G401 (cell line): ENCODE data around the gene AURKAIP1. TPM values are rescaled to one million over a fixed set of nuclear protein-coding genes. Genes with fewer than 3 reads are reported as not detected.
A peak's percentile ranks its signal among the peaks of the same experiment; 100 is the strongest.

Experiments
- DNase-seq: peaks from one replicate; pipeline ENCODE4 v3.0.0-alpha.2; 2015; ENCODE audit warnings: low spot score
- in situ Hi-C: cut with HindIII; loops from 2 replicates; pipeline ENCODE4 v1.10.0; 2016; ENCODE audit warnings: low sequenced_read_pairs, mixed read lengths
- total RNA-seq: library from RNA; depleted of rRNA; stranded (reverse); fragments of >200 nt; shearing (Covaris generic); gene quantifications from 2 replicates; pipeline ENCODE4 v1.2.3, GENCODE V29; 2014

The AURKAIP1 gene
- total RNA-seq, 1 experiment from 2014 or later = 210 TPM

DNA sequence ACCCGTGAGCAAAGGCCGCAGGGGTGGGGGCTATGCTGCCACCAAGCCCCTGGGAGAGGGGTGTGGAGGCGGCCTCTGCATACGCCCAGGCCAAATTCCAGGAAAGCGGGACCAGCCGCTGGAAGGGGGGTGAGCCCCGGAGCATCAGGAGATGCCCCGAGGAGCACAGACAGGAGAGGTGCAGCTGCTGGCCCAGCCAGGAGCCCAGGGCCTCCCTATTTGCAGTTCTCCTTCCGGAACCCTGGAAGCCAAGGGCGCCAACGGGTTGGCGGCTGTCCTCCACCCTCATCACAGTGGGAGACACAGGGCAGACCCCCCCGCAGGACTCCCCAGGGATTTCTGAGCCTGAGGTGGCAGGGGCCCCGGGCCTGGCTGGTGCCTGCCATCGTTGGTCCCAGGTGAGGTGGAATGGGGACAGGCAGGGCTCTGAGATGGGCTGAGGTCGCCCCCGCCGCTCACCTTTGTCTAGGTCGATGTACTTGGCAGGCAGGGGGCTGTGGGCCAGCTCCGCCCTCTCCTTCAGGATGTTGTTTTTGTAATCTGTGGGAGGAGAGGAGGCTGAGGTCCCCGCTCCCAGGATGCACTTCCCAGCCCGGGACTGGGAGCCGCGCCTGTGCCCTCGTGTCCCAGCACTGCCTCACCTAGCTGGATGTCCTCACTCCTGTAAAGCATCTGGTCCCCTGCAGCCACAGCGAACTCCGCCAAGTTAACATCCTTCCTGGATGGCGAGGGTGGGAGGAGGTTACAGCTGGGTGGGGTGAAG lies 21.4 kb downstream of the AURKAIP1 start:
- in situ Hi-C loops = no loop called here
- DNase-seq = no peak

DNA sequence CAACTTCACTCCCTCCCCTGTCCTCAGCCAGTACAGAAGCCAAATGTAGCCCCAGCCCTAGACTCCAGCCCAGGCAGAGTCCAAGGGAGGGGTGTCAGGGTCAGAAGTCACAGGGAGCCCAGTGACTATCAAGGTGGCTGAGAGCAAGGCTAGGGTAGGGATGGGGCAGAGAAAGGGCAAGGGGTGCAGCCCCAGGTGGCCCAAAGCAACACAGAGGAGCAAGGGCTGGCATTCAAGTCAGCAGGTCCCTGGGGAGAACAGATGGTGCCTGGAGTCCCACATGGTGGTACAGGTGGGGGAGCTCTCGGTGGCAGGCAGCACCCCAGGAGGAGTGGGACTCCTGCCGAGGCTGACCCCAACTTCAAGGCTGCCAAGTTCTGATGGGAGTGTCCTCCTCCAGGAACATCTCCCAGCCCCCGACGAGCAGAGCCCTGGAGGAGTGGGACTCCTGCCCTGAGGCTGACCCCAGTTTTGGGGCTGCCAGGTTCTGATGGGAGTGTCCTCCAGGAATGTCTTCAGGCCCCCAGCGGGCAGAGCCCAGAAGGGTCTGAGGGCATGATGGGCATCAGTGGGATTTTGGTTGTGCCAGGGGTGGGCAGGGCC lies 22.1 kb downstream of the AURKAIP1 start:
- no peak for DNase-seq

DNA sequence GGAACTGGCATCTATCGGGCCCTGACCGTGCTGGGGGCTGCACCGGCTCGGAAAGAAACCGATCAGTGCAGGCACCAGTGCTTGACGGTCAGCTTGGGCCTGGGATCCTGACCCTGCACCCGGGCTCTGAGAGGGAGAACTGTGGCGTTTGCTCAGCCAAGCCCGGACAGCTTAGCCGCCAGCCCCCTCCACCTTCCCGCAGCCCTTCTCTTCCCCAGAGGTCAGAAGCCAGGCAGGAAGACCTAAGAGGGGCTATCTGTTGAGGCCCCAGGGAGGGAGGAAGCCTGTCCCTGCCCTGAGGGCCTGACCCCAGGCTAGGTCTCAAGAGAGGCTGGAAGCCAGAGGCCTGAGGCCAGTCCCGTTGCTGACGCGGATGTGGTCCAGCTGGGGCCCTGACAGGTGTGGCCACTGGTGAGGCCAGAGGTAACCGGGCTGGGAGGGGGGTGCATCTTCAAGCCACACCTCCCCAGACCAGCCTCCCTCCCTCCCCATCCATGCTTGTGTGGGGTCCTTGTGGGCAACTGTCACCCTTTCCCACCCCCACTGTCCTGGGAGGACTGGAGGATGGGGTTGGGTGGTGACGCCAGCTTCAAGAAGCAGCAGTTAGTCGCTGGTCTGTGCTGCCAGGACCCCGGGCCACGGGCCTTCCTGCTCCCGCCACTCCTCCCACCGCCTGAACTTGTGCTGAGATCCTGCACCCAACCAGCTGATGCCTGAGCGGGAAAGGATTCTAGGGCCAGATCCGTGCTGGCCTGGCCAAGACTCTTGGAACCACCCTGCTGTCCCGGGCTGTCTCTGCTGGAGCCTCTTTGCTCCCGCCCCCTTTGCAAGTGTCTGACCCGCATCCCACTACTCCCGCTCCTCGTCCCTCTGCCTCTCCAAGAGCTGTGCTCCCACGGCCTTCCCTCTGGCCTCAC lies 23.2 kb downstream of the AURKAIP1 start:
- in situ Hi-C loops = no loop called here

More for the DNA sequence above, 22.1 kb downstream of the AURKAIP1 start:
- in situ Hi-C loops = no loop called here

DNA sequence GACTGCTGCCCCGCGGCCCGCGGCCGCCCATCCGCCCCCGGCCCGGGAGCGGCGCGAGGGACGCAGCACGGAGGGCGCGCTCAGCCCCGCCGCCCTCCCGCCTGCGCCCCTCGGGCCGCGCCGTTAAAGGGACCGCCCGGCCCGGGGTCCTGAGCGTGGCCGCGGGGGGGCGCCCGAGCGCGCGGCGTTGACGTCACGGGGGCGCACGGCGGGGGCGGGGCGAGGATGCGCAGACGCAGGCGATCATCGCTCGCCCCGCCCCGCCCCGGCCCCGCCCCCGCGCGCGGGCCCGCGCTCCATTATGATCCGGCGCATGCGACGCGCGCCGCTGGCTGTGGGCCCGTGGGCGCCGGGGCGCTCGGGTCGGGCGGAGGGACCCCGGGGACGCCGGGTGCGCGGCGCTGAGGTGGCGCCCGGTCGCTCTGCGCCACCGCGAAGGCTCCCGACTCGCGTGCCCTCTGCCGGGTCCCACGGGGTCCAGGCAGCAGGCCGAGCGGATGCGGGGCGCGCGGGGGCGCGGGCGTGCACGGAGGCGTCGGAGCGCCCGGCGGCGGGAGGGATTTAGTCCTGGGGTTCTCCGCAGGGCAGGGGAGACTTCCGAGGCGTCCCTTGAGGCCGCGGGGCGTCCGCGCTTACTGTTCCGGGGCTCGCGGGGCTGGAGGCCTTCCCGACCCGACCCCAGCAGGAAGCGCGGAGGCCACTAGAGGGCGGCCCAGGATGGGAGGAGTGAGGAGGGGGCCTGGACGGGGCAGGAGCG lies 25.6 kb downstream of the AURKAIP1 start, which contains the start of gene DVL1:
Gene DVL1 (minus strand): TSS at position 163 of the 757 bp plus-strand sequence. CDS start 353 bp downstream, outside the sequence.
- in situ Hi-C loops = no loop called here
- DNase-seq = peak; percentile 49

More for the DNA sequence above, 23.2 kb downstream of the AURKAIP1 start:
- DNase-seq = peak; percentile 24

DNA sequence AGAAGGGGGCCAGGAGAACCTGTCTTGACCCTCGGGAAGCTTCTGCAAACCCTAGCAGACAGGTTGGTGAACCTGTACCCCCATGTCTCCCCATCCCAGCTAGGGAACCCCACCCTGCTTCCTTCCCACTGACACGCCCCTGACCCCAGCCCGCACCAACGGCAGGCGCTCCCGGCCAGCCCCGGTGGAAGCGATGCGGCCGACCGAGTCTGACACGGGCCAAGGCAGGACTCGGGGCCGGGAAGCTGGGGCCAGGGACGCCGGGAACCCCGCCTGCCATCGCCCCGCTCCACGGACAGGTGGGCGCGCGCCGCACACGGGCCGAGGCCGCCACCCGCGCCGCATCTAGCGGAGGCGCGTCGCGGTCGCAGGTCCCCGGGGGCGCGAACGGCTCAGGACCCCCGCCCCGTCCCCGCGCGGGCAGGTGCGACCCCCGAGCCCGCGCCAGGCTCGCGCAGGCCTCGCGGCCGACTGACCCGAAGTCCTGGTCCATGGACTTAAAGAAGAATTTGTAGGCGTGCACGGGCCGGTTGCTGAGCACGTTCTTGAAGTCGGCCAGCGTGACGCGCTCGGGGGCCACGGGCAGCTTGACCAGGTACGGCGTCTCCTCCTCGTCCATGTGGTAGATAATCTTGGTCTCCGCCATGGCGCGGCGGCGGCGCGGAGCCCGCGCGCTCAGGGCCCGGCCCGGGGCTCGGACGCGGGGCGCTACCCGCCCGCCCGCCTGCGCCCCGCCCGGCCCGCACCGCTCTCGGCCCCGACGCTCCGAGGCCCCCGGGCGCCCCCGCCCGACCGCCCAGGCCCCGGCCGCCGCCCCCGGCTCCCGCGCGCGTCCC lies 26.4 kb downstream of the AURKAIP1 start:
- DNase-seq = no peak
- in situ Hi-C loops = no loop called here

DNA sequence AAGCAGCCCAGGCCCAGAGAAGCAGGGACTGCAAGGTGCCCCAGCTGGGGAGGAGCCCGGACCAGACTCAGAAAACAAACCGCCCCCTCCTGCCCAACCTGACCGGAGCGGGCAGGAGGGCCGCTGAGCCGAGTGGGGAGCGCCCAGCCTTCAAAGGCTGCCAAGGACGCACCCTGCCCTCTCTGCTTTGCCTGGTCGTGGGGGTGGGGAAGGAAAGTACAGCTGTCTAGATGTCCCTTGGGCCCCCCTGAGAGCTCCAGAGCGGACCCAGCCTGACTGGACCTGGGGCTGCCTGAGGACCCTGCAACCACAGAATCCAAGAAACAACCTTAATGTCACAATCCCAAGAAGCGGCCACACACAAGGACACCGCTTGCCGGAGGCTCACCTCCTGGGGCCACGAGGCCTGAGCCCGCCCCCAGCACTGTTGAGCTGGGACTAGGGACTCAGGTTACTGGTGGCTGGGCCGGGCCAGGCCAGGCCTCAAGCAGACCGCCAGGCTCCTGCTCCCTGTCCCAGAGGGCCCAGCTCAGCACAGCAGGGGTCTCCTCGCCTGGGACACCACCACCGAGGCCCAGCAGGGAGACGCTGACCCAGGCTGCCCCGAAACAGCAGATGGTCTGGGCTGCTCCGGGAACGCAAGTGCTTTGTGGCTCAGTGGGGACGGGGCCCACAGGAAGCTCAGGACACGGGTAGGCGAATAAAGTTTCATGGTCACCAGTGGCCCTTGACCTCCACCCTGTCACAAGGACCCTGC lies 27.2 kb downstream of the AURKAIP1 start:
- no peak for DNase-seq
- in situ Hi-C loops = no loop called here

DNA sequence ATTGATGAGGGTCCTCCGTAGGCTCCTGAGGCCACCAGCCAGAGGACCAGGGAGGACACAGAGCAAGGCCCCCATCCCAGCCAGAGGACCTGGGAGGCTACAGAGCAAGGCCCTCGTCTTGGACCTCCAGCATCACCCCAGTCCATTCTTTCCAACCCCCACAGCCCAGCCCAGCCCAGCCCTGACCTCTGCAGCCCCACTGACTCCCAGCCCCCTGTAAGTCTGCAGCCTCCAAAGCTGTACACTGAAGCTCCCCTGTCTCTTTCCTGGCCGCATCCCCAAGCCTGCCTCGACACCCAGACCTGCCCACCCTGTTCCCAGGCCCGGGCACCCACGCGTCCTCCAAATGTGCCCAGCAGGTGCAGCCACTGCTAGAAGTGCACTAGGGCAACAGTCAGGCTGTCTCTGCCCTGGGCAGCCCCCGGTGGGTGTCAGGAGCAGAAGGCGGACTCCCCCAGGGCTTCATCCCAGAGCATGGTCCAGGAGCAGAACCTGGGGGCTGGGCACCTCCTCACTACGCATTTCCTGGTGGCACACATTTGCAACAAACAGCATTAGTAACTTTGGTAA lies 27.9 kb downstream of the AURKAIP1 start:
- DNase-seq = no peak

DNA sequence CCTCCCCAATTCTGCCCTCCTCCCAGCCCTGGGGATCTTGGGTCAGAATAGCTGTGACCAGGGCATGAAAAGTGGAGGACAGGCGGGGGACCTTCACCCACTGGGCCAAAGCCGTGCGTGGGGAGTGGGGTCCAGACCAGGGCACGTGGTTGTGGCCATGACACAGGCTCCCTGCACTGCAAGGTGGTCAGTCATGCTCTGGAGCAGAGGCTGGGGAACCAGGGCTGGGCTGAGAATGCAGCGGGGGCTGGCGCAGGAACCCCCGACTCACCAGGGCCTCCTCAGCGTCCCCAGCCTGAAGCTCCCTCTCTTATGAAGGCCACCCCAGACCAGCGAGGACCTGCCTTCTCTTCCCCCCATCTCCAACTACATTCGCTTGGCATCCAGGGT lies 28.5 kb downstream of the AURKAIP1 start:
- in situ Hi-C loops = no loop called here

More for the DNA sequence above, 27.9 kb downstream of the AURKAIP1 start:
- in situ Hi-C loops = no loop called here

DNA sequence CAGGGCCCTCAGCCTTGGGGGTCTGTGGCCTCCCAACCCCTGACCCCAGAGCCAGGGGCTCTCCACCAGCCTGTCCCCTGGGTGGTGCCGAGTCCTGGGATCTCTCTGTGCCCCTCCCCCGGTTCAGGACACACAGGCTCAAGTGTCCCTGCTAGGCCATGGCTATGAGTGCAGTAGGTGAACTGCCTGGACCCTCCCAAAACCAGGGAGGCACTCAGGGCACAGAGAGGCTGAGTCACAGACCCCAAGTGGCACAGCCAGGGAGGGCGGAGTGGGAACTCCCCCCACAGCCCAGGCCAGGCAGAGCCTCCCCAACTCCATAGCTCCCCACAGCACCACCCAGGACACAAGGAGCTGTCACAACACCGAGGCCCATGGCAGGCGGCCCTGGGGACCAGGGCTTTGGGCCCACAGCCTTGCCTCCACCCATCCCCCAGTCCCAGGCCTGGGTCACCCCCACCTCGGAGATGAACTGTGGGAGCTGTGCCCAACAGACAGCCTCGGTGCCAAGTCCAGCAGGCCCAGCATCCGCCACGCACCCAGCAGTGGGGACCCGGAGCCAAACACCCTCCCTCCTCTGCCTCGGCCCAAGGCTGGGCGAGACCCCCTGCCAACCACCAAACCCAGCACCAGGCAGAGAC lies 29.0 kb downstream of the AURKAIP1 start:
- no peak for DNase-seq
- in situ Hi-C loops = no loop called here

More for the DNA sequence above, 28.5 kb downstream of the AURKAIP1 start:
- no peak for DNase-seq

DNA sequence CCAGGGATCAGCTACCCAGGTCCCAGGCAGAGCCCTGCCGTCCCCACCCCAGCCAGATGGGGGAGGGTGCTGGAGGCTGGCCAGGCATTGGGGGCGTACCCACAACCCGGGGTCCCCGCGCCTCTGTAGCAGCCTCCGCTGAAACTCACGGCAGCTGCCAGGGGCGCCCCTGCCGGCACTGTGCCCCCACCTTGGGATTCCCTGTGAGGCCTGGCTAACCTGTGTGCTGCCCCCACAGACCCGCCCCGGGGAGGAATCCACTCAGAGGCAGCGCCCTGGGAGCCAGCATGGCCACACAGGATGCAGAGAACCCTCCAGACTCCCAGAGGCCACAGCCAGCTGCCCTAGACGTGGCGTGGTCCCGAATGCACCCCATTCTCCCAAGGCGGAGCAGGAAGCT lies 29.6 kb downstream of the AURKAIP1 start:
- in situ Hi-C loops = no loop called here
- DNase-seq = no peak

DNA sequence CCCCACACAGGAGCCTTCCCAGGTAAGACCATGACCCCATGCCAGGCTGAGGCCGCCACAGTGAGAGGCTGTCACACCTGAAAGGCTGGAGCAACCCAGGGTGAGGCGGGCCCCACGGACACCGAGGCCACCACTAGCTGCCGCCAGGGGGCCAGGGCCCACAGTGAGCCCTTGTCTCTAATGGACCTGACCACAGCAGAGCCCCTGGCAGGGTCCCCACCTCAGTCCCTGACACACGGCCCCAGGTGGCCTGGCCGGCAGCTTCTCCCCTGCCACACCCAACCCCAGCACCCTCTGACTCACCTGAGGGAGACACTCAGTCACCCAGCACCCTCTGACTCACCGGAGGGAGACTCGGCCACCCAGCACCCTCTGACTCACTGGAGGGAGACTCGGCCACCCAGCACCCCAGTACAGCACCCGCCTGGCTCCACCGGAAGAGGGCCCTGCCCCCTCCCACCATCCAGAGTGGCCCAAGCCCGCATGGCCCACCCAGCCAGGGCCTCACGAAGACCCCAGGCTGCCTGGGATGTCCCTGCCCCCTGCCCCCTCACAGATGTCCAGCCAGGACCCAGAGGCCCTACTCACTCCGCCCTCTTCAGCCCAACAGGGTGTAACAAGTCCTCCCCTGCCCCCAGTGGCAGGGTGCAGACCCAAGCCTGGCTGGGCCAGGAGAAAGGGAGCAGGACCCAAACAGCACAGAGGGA lies 30.2 kb downstream of the AURKAIP1 start:
- in situ Hi-C loops = no loop called here
- DNase-seq = no peak

DNA sequence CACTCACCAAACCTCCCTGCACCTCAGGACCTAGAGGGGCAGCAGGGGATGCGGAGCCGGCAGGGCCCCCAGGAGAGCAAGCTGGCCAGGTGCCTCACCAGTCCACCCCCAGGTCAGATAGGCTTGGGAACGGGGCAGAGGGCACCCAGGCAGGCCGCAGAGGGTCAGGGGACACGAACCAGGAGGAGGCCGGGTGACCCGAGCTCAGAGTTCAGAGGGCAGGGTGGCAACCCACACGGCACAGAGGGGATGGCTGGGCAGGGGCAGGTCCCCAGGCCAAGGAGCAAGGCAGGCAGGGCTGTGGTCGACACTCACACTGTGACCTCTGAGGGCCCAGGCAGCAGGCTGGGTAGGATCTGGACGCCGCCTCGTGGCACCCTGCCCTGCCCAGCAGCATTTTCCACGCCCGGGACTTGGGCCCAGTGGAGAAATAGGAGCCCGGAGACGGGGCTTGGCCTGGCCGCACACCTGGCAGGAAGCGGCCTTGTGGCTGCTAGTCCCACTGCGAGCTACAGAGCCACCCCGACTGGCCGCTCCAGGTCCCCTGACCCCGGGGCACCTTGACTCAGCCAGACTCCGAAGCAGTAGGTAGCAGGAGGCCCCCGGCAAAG lies 31.1 kb downstream of the AURKAIP1 start:
- in situ Hi-C loops = no loop called here
- no peak for DNase-seq

DNA sequence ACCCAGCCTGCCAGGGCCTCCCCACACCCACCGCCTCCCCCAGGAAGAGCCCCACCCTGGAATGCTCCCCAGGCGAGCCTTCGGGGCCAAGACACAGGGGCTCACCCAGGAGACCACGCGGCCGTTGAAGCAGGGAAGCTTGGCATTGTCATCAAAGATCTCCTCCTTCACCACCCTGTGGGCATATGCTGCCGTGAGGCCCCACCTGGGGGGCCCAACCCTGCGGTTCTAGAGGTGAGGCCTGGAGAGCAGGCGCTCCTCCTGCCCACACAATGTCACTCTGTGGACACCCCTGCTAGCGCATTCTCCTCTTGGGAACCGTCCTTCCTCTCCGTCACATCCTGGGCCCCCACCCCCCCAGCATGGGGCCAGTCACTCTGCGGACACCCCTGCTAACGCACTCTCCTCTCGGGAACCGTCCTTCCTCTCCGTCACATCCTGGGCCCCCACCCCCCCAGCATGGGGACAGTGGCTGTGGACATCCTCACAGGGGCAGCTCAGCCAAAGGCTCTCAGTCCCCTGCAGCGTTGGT lies 32.4 kb downstream of the AURKAIP1 start:
- no peak for DNase-seq
- in situ Hi-C loops = no loop called here

DNA sequence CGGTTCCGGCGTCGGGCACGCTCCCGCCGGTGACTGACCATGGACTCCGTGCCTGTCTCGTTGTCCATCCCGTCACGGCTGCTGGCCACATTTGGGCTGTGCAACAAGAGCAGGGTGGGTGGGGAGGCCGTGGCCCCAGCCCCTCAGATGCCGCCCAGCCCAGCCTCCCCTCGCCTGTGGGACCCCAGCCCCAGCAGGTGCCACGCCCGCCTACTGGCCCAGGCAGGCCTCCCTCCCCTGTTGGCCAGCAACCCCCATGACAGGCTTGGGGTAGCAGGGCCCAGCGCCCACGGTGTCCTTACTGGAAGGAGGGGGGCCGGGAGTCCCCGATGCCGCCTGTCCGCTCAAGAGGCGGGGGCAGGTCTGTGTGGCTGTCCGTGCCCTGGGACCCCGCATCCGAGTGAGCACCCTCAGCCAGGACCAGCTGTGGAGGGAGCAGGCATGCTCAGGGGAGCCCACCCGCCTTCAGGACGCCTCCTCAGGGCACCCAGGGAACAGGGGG lies 32.9 kb downstream of the AURKAIP1 start:
- in situ Hi-C loops = no loop called here
- DNase-seq = no peak

DNA sequence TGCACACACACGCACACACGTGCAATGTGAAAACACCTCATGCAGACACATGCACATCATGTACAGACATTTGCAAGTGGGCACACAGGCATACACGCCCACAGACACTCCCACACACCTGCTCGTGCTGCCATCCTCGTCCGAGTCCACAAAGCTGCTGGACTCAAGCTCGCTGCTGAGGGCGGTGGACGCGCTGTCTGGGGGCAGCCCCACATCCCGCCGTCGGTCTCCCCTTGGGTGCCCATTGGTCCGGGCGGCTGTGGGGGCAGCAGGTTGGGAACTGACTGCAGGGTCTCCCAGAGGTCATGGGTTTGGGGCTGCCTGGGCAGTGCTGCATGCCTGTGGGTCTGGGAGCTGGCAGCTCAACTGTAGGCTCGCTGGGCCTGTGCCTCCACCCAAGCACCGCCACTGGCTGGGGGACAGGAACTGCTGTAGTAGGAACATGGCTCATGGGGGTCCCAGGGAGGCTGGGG lies 33.4 kb downstream of the AURKAIP1 start:
- in situ Hi-C loops = no loop called here

More for the DNA sequence above, 33.4 kb downstream of the AURKAIP1 start:
- DNase-seq = no peak
